PC-9 (cell line): ENCODE results near the gene FCN1.

Experiments
- CTCF ChIP-seq: fragments of 200-600 bp; sonication (generic); conservative IDR thresholded peaks from 2 replicates; pipeline ENCODE4 v1.6.1; 2017; ENCODE audit warnings: mixed run types, antibody characterized with exemption, mild to moderate bottlenecking, moderate library complexity
- EZH2 ChIP-seq: fragments of 200-600 bp; sonication (generic); IDR thresholded peaks from 2 replicates; pipeline ENCODE4 v1.8.0; 2017; ENCODE audit warnings: antibody characterized with exemption, low read depth

GRCh38 chr9:134883040-134883782 is 34.5 kb downstream of the FCN1 start:
- TF ChIP-seq CTCF (no peak), EZH2 (no peak)
